Measurements from ENCODE around the gene G2E3. TPM values are rescaled to one million over a fixed set of nuclear protein-coding genes. Genes with fewer than 3 reads are reported as not detected.

The G2E3 gene
- total RNA-seq, 2 experiments from 2014 or later, result 21.5 to 27.0 TPM

DNA sequence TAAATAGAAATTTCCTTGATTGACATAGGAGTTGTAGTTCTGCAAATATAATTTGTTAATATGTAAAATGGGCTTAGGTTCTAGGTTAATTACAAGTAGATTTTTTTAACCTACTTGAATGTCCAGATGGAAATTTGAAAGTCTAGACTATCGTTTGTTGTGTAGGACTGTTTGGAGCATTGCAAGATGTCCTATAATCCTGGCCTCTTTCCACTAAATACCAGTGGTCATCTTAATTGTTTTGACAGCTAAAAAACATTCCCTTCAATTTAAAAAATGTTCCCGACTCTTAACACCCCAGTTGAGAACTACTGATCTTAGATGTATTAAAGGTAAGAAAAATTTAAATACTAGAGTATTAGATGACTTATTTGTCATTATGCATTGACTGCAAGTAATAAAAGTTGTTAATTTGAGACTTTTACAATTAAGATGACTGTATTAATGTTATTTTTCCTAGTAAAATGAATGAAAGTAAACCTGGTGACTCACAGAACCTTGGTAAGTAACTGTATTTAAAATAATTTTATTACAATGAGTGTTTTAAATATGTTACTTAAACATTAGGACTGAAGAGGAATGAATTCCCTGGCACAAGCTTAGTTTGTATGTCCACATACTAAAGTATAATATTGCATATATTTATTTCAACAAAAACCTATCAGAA is 21.8 kb downstream of the G2E3 start:
- H3K27ac Mint-ChIP-seq, result no peak overlapping the region
- H3K27me3 Mint-ChIP-seq, result no peaks in the 10 kb centered on the region
- ChIA-PET CTCF (no interaction called here), POLR2A (no interaction called here)
- intact Hi-C loops (cut with micrococcal nuclease), result no loop called here
- TF ChIP-seq, protein P1, sequence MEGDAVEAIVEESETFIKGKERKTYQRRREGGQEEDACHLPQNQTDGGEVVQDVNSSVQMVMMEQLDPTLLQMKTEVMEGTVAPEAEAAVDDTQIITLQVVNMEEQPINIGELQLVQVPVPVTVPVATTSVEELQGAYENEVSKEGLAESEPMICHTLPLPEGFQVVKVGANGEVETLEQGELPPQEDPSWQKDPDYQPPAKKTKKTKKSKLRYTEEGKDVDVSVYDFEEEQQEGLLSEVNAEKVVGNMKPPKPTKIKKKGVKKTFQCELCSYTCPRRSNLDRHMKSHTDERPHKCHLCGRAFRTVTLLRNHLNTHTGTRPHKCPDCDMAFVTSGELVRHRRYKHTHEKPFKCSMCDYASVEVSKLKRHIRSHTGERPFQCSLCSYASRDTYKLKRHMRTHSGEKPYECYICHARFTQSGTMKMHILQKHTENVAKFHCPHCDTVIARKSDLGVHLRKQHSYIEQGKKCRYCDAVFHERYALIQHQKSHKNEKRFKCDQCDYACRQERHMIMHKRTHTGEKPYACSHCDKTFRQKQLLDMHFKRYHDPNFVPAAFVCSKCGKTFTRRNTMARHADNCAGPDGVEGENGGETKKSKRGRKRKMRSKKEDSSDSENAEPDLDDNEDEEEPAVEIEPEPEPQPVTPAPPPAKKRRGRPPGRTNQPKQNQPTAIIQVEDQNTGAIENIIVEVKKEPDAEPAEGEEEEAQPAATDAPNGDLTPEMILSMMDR (IDR thresholded peaks at IDR 0.05), result no peak
- no peak for ATAC-seq
- H3K4me1 Mint-ChIP-seq (ENCODE audit: low read depth), result peaks cover 32% of the 10 kb centered on the region
- H3K9me3 Mint-ChIP-seq, result peaks cover 2% of the 10 kb centered on the region
- H3K4me3 Mint-ChIP-seq, result no peak overlapping the region
- DNase-seq, result no peak
- H3K36me3 Mint-ChIP-seq (ENCODE audit: low read depth), result peaks cover 36% of the 10 kb centered on the region

DNA sequence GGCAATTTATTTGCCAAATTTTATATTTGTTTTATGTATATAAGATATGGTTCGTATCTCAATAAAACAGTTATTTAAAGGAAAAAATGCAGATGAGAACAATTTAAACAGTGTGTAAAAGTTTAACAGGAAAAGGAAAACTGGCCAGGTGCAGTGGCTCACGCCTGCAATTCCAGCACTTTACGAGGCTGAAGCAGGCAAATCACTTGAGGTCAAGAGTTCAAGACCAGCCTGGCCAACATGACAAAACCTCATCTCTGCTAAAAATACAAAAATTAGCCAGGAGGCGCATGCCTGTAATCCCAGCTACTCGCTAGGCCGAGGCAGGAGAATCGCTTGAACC is 22.3 kb downstream of the G2E3 start:
- Mint-ChIP-seq H3K27ac (no peak overlapping the region), H3K4me1 (ENCODE audit: low read depth) (peaks cover 32% of the 10 kb centered on the region), H3K27me3 (no peaks in the 10 kb centered on the region), H3K4me3 (no peak overlapping the region), H3K36me3 (ENCODE audit: low read depth) (peaks cover 41% of the 10 kb centered on the region), H3K9me3 (peaks cover 2% of the 10 kb centered on the region)
- TF ChIP-seq, protein P1 (IDR thresholded peaks at IDR 0.05), result no peak
- intact Hi-C loops (cut with micrococcal nuclease), result no loop called here
- ChIA-PET POLR2A (no interaction called here), CTCF (no interaction called here)
- DNase-seq (no peak), ATAC-seq (no peak)

DNA sequence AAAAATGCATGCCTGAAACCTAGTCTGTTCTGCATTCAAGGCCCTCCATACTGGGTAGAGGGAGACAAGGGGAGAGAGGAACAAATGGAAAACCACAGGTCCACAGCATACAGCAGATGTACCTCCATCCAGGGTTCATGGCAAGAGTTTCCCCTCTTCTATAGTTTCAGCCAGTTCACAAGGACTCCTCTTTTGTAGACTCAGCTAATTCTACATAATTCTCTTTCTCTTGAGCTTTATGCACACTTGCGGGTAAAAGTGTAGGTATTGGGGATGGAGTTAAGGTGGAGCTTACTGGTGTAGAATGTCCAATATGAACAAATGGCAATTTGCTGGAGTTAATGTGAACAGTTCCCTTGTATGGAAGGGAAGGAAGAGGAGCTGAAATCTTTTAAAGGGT is 23.4 kb downstream of the G2E3 start:
- intact Hi-C loops (cut with micrococcal nuclease), result no loop called here
- Mint-ChIP-seq H3K27me3 (no peaks in the 10 kb centered on the region), H3K4me1 (ENCODE audit: low read depth) (peaks cover 31% of the 10 kb centered on the region), H3K27ac (no peak overlapping the region), H3K4me3 (no peak overlapping the region), H3K36me3 (ENCODE audit: low read depth) (peaks cover 44% of the 10 kb centered on the region), H3K9me3 (peaks cover 2% of the 10 kb centered on the region)
- TF ChIP-seq, protein P1 (IDR thresholded peaks at IDR 0.05), result no peak
- no peak for ATAC-seq
- POLR2A ChIA-PET, result no interaction called here
- CTCF ChIA-PET, result interaction anchor here (0.6 to 1.0 kb wide), 2 partner anchors 60 to 614 kb away, joined by 3 read pairs; no protein-coding TSS in a partner anchor
- no peak for DNase-seq

DNA sequence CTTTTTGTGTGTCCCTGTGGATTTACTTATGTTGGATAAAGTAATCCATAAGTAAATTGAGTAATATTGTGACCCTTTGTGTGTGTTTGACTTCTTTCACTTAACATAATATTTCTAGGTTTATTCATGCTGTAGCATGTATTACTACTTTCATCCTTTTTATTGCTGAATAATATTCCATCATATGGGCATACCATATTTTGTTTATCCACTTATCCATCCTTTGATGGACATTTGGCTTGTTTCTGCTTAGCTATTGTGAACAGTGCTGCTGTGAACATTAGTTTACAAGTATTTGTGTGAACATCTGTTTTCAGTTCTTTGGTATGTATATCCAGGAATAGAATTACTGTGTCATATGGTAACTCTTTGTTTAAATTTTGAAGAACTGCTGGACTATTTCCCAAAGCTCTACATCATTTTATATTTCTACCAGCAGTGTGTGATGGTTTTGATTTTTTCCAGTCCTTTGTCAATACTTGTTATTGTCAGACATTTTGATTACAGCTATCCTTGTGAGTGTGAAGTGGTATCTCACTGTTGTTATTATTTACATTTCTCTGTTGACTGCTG is 25.2 kb downstream of the G2E3 start:
- Mint-ChIP-seq H3K4me3 (no peak overlapping the region), H3K4me1 (ENCODE audit: low read depth) (peaks cover 19% of the 10 kb centered on the region), H3K27me3 (no peaks in the 10 kb centered on the region), H3K36me3 (ENCODE audit: low read depth) (peaks cover 50% of the 10 kb centered on the region), H3K9me3 (peaks cover 2% of the 10 kb centered on the region), H3K27ac (no peak overlapping the region)
- intact Hi-C loops (cut with micrococcal nuclease), result no loop called here
- TF ChIP-seq, protein P1 (IDR thresholded peaks at IDR 0.05), result no peak
- DNase-seq (no peak), ATAC-seq (no peak)
- ChIA-PET CTCF (no interaction called here), POLR2A (no interaction called here)

DNA sequence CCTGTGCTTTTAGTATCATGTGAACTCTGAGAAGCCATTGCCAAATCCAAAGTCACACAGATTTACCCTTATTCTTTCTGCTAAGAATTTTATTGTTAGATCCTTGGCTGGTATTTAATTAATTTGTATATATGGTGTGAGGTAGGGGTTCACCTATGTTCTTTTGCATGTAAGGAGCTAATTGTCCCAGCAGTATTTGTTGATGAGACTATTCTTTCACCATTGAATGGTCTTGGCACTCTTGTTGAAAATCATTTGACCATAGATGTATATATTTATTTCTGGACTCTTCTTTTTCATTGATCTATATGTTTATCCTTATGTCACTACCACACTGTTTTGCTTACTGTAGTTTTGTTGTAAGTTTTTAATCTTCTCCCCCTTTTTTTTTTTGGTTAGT is 26.2 kb downstream of the G2E3 start:
- H3K9me3 Mint-ChIP-seq, result peaks cover 2% of the 10 kb centered on the region
- H3K27me3 Mint-ChIP-seq, result no peaks in the 10 kb centered on the region
- H3K36me3 Mint-ChIP-seq (ENCODE audit: low read depth), result peaks cover 58% of the 10 kb centered on the region
- H3K27ac Mint-ChIP-seq, result no peak overlapping the region
- no peak for ATAC-seq
- peaks cover 19% of the 10 kb centered on the region for H3K4me1 Mint-ChIP-seq (ENCODE audit: low read depth)
- no peak for DNase-seq
- intact Hi-C loops (cut with micrococcal nuclease), result no loop called here
- H3K4me3 Mint-ChIP-seq, result no peak overlapping the region
- TF ChIP-seq, protein P1 (IDR thresholded peaks at IDR 0.05), result no peak
- CTCF ChIA-PET, result no interaction called here
- POLR2A ChIA-PET, result no interaction called here
